Keratinocyte (primary cell): ENCODE measurements around the gene B3GLCT. TPM values are rescaled to one million over a fixed set of nuclear protein-coding genes. Genes with fewer than 3 reads are reported as not detected.

Source experiments
- DNase-seq: peaks from one replicate; pipeline ENCODE4 v3.0.0-alpha.2; 2011; ENCODE audit warnings: low read depth, missing footprints, low spot score
- FAIRE-seq: peaks from 2 replicates; lab custom pipeline; 2011; peaks lifted over from hg19 to GRCh38; lab: Jason Lieb, UNC
- H2AFZ ChIP-seq: 2 replicates; pipeline ENCODE4 v1.6.0; 2012; ENCODE audit warnings: low read length, control low read depth, inconsistent platforms; ENCODE audit not compliant: control insufficient read depth
- H3K27ac ChIP-seq: 2 replicates; pipeline ENCODE4 v1.5.1; 2011; ENCODE audit warnings: low read length; ENCODE audit not compliant: control insufficient read depth, insufficient read depth
- H3K27me3 ChIP-seq: 3 replicates; pipeline ENCODE4 v1.6.0; 2011; ENCODE audit warnings: low read length; ENCODE audit not compliant: control insufficient read depth, insufficient read depth; ENCODE audit errors: extremely low read depth
- H3K36me3 ChIP-seq, 2 experiments: 2 replicates in 1 of 2; 3 replicates in 1 of 2; pipeline ENCODE4 v1.5.1; 2011; ENCODE audit warnings: low read length in 2 of 2, mild to moderate bottlenecking in 1 of 2; ENCODE audit not compliant: control insufficient read depth in 2 of 2, insufficient read depth in 2 of 2; ENCODE audit errors: extremely low read depth in 1 of 2
- H3K4me1 ChIP-seq: 3 replicates; pipeline ENCODE4 v1.5.1; 2011; ENCODE audit warnings: low read length; ENCODE audit not compliant: control insufficient read depth, insufficient read depth; ENCODE audit errors: extremely low read depth
- H3K4me2 ChIP-seq: 3 replicates; pipeline ENCODE4 v1.6.0; 2011; ENCODE audit warnings: low read depth, low read length; ENCODE audit not compliant: control insufficient read depth, insufficient read depth; ENCODE audit errors: extremely low read depth
- H3K4me3 ChIP-seq, 3 experiments: fragments of 200-600 bp in 1 of 3; sonication (generic) in 1 of 3; 2 replicates in 2 of 3; 3 replicates in 1 of 3; pipeline ENCODE4 v1.5.1; 2011 to 2016; ENCODE audit warnings: low read length in 3 of 3, mild to moderate bottlenecking in 3 of 3, control low read depth in 2 of 3, inconsistent platforms in 1 of 3, low read depth in 1 of 3, mixed read lengths in 1 of 3, mixed run types in 1 of 3, moderate library complexity in 1 of 3; ENCODE audit not compliant: control insufficient read depth in 2 of 3, insufficient read depth in 2 of 3; ENCODE audit errors: extremely low read depth in 1 of 3
- H3K79me2 ChIP-seq: 2 replicates; pipeline ENCODE4 v1.6.0; 2012; ENCODE audit warnings: low read length; ENCODE audit not compliant: control insufficient read depth, insufficient read depth
- H3K9ac ChIP-seq: 3 replicates; pipeline ENCODE4 v1.6.0; 2011; ENCODE audit warnings: low read length; ENCODE audit not compliant: control insufficient read depth, insufficient read depth; ENCODE audit errors: extremely low read depth
- H3K9me1 ChIP-seq: 3 replicates; pipeline ENCODE4 v1.6.0; 2011; ENCODE audit warnings: low read length; ENCODE audit not compliant: control insufficient read depth, insufficient read depth; ENCODE audit errors: extremely low read depth
- H3K9me3 ChIP-seq: 2 replicates; pipeline ENCODE4 v1.5.1; 2012; ENCODE audit warnings: low read depth, low read length; ENCODE audit not compliant: control insufficient read depth
- H4K20me1 ChIP-seq: 3 replicates; pipeline ENCODE4 v1.6.0; 2011; ENCODE audit warnings: low read length; ENCODE audit not compliant: control insufficient read depth, insufficient read depth; ENCODE audit errors: extremely low read depth
- EZH2 ChIP-seq: IDR thresholded peaks from one replicate; pipeline ENCODE4 v1.6.1; 2012; ENCODE audit warnings: inconsistent platforms, mild to moderate bottlenecking, low read length, moderate library complexity
- dilution Hi-C: fragments of 300-500 bp; cut with MboI; formaldehyde crosslinking; loops from one replicate; pipeline ENCODE4 v1.7.0; 2020; ENCODE audit warnings: low sequenced_read_pairs; ENCODE audit not compliant: extremely low pct_ligation_motif_present
- polyA plus RNA-seq, 5 experiments: library from polyadenylated mRNA; depleted of rRNA in 3 of 5; stranded (reverse) in 3 of 5; stranded (forward) in 1 of 5; unstranded in 1 of 5; fragments of >200 nt; gene quantifications; 1 replicate in 1 of 5; 2 replicates in 3 of 5; 3 replicates in 1 of 5; pipeline versions ENCODE4 v1.2.1 to v1.2.3, GENCODE V29; 2011 to 2012; ENCODE audit warnings: missing spikeins in 2 of 5, low read depth in 1 of 5, low replicate concordance in 1 of 5
- TF ChIP-seq, protein P1 (sequence below), 3 experiments: IDR thresholded peaks in 1 of 3; conservative IDR thresholded peaks in 1 of 3; optimal IDR thresholded peaks in 1 of 3; 2 replicates in 2 of 3; 3 replicates in 1 of 3; pipeline versions ENCODE3 to v1.5.1; 2011; ENCODE audit warnings: low read length in 3 of 3, mild to moderate bottlenecking in 3 of 3, moderate library complexity in 2 of 3, control low read depth in 1 of 3, inconsistent platforms in 1 of 3; ENCODE audit not compliant: insufficient read depth in 2 of 3; ENCODE audit errors: extremely low read depth in 1 of 3

Gene B3GLCT
- polyA plus RNA-seq, 1 donor (not counting 4 experiments of a cell fraction or from before 2014, with no cell fraction given) = 4.4 TPM

DNA sequence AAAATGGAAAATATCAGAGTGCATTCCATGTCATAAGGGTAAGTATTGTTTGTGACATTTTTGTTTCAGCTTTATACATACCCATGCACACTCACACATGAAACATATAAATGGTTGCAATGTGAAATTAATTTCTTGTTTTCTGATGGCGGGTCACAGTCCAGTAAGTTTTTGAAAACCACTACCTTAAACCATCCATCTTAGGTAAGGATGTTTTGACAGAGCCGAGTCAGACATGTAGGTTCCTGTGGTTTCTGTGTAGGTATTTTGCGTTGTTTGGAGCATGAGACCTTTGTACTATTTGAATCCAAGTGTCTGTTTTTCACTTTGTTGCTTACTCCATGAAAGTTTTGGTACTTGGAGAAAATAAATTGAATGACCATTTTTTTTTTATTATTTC lies 121.7 kb downstream of the B3GLCT start:
- no peak overlapping the region for H2AFZ ChIP-seq
- no peak overlapping the region for H3K4me2 ChIP-seq
- FAIRE-seq = no peak
- H3K79me2 ChIP-seq = no peaks in the 10 kb centered on the region
- no peak for DNase-seq
- H4K20me1 ChIP-seq = no peaks in the 10 kb centered on the region
- H3K36me3 ChIP-seq = peaks cover 0 to 1% of the 10 kb centered on the region in 2 experiments
- H3K4me3 ChIP-seq = no peak overlapping the region
- no peaks in the 10 kb centered on the region for H3K27me3 ChIP-seq
- H3K4me1 ChIP-seq = no peaks in the 10 kb centered on the region
- dilution Hi-C loops = no loop called here
- no peak for TF ChIP-seq EZH2
- TF ChIP-seq, protein P1, sequence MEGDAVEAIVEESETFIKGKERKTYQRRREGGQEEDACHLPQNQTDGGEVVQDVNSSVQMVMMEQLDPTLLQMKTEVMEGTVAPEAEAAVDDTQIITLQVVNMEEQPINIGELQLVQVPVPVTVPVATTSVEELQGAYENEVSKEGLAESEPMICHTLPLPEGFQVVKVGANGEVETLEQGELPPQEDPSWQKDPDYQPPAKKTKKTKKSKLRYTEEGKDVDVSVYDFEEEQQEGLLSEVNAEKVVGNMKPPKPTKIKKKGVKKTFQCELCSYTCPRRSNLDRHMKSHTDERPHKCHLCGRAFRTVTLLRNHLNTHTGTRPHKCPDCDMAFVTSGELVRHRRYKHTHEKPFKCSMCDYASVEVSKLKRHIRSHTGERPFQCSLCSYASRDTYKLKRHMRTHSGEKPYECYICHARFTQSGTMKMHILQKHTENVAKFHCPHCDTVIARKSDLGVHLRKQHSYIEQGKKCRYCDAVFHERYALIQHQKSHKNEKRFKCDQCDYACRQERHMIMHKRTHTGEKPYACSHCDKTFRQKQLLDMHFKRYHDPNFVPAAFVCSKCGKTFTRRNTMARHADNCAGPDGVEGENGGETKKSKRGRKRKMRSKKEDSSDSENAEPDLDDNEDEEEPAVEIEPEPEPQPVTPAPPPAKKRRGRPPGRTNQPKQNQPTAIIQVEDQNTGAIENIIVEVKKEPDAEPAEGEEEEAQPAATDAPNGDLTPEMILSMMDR (optimal IDR thresholded peaks at IDR 0.05 in 1 of 3, IDR thresholded peaks at IDR 0.05 in 1 of 3, conservative IDR thresholded peaks at IDR 0.05 in 1 of 3; ENCODE audit: extremely low read depth in 1 of 3, insufficient read depth in 2 of 3, low read length in 3 of 3) = no peak
- H3K9me1 ChIP-seq = no peaks in the 10 kb centered on the region
- no peak overlapping the region for H3K27ac ChIP-seq
- H3K9ac ChIP-seq = no peak overlapping the region
- no peaks in the 10 kb centered on the region for H3K9me3 ChIP-seq

DNA sequence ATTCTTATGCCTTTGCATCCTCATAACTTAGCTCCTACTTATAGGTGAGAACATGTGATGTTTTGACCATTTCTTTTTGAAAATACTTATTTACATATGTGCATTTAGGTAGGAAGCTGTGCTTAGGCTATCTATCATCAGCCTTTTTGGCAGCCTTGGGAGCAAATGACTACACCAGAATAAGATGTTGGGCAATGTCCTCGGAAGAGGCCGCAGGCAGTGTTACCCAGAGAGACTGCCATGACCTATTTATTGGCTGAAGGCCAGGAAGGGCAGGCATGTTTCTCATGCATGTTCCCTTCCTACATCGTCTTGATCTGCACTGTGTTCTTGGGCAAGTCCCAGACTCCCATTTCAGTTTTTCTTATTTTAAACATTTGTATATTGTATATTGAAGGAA lies 122.3 kb downstream of the B3GLCT start:
- no peak for TF ChIP-seq EZH2
- TF ChIP-seq, protein P1 (optimal IDR thresholded peaks at IDR 0.05 in 1 of 3, IDR thresholded peaks at IDR 0.05 in 1 of 3, conservative IDR thresholded peaks at IDR 0.05 in 1 of 3; ENCODE audit: extremely low read depth in 1 of 3, insufficient read depth in 2 of 3, low read length in 3 of 3) = no peak
- Histone ChIP-seq H3K4me2 (no peak overlapping the region), H3K27ac (no peak overlapping the region), H3K4me3 (no peak overlapping the region), H3K27me3 (no peaks in the 10 kb centered on the region), H3K9me1 (no peaks in the 10 kb centered on the region), H3K9me3 (no peaks in the 10 kb centered on the region), H3K79me2 (no peaks in the 10 kb centered on the region), H4K20me1 (no peaks in the 10 kb centered on the region), H3K4me1 (no peaks in the 10 kb centered on the region), H3K9ac (no peak overlapping the region), H2AFZ (no peak overlapping the region), H3K36me3 (peaks cover 0 to 1% of the 10 kb centered on the region in 2 experiments)
- dilution Hi-C loops = no loop called here
- FAIRE-seq (no peak), DNase-seq (no peak)
